A549 (cell line): ENCODE measurements around the gene SYCE3. TPM values are rescaled to one million over a fixed set of nuclear protein-coding genes. Genes with fewer than 3 reads are reported as not detected.

ENCODE experiments used
- ATAC-seq, 2 experiments: fragments of 200-7000 bp in 1 of 2; fragments of >200 bp in 1 of 2; cut with Nextera tagmentation in 1 of 2; cut with Tn5 transposase in 1 of 2; 3 replicates each; pipeline versions ENCODE4 v1.8.0 to v1.9.1; 2018 to 2020; ENCODE audit warnings: mild to moderate bottlenecking in 1 of 2, moderate library complexity in 1 of 2
- CTCF ChIA-PET: fragments of 300-600 bp; sonication (Branson Sonifier 250); formaldehyde crosslinking; extraction: SDS; loops from one replicate; lab custom pipeline; 2021; ENCODE audit warnings: antibody characterized with exemption, inconsistent platforms; lab: Yijun Ruan, JAX
- POLR2A ChIA-PET: fragments of 350-600 bp; formaldehyde crosslinking; extraction: SDS; loops from one replicate; lab custom pipeline; 2021; ENCODE audit warnings: antibody characterized with exemption, inconsistent platforms; lab: Yijun Ruan, JAX
- DNase-seq, 2 experiments: peaks; one replicate each; pipeline versions ENCODE4 v3.0.0 to v3.0.0-alpha.2; 2011 to 2016; ENCODE audit warnings: low read depth in 1 of 2, low spot score in 1 of 2
- FAIRE-seq: peaks from 2 replicates; lab custom pipeline; 2011; peaks lifted over from hg19 to GRCh38; lab: Jason Lieb, UNC
- H3K27ac ChIP-seq, 2 experiments: fragments of >200 bp; sonication (Bioruptor Twin); formaldehyde crosslinking; 3 replicates each; pipeline ENCODE4 v1.5.1; 2016 to 2017
- H3K4me1 ChIP-seq: fragments of >200 bp; sonication (Bioruptor Twin); formaldehyde crosslinking; 3 replicates; pipeline ENCODE4 v1.6.1; 2016
- H3K4me2 ChIP-seq: fragments of >200 bp; sonication (Bioruptor Twin); formaldehyde crosslinking; 3 replicates; pipeline ENCODE4 v1.6.1; 2016
- H3K4me3 ChIP-seq: fragments of >200 bp; sonication (Bioruptor Twin); formaldehyde crosslinking; 3 replicates; pipeline ENCODE4 v1.5.1; 2016
- H3K9me3 ChIP-seq: fragments of >200 bp; sonication (Bioruptor Twin); formaldehyde crosslinking; 3 replicates; pipeline ENCODE4 v1.6.1; 2016
- CBX8 ChIP-seq: fragments of 200-600 bp; sonication (generic); IDR thresholded peaks from 2 replicates; pipeline ENCODE4 v1.6.1; 2016
- CHD4 ChIP-seq: fragments of 200-600 bp; sonication (generic); IDR thresholded peaks from 2 replicates; pipeline ENCODE4 v1.6.1; 2016; ENCODE audit warnings: antibody characterized with exemption, mild to moderate bottlenecking, borderline replicate concordance
- EHF ChIP-seq: fragments of 250-450 bp; sonication (Bioruptor Pico); IDR thresholded peaks from 2 replicates; pipeline ENCODE4 v1.5.0; 2020; ENCODE audit warnings: mild to moderate bottlenecking
- EP300 ChIP-seq, 2 experiments: fragments of >200 bp; sonication (Bioruptor Twin); formaldehyde crosslinking; IDR thresholded peaks; 2 replicates in 1 of 2; 3 replicates in 1 of 2; pipeline ENCODE4 v1.6.1; 2016 to 2017
- ESRRA ChIP-seq: fragments of 150-350 bp; IDR thresholded peaks from 2 replicates; pipeline ENCODE4 v1.6.1; 2014; ENCODE audit warnings: mild to moderate bottlenecking, low read length, borderline replicate concordance
- GATA3 ChIP-seq: IDR thresholded peaks from 2 replicates; pipeline ENCODE4 v1.6.1; 2012; ENCODE audit warnings: borderline replicate concordance
- HOXB5 ChIP-seq: fragments of 250-450 bp; sonication (Bioruptor Pico); IDR thresholded peaks from 2 replicates; pipeline ENCODE4 v1.5.0; 2020; ENCODE audit warnings: mild to moderate bottlenecking, moderate library complexity
- KDM5A ChIP-seq: fragments of 200-600 bp; sonication (generic); IDR thresholded peaks from 2 replicates; pipeline ENCODE4 v1.6.1; 2016; ENCODE audit warnings: antibody characterized with exemption, mild to moderate bottlenecking
- MAZ ChIP-seq: fragments of 150-350 bp; IDR thresholded peaks from 2 replicates; pipeline ENCODE4 v1.6.1; 2014; ENCODE audit warnings: antibody characterized with exemption, low read depth, low read length, borderline replicate concordance
- NFE2L2 ChIP-seq: fragments of 150-350 bp; conservative IDR thresholded peaks from 2 replicates; pipeline ENCODE4 v1.6.1; 2014; ENCODE audit warnings: low read length
- NPAS2 ChIP-seq: fragments of 250-450 bp; sonication (Bioruptor Pico); IDR thresholded peaks from 2 replicates; pipeline ENCODE4 v1.8.0; 2022; ENCODE audit warnings: mild to moderate bottlenecking, moderate library complexity, borderline replicate concordance
- PHF8 ChIP-seq: fragments of 200-600 bp; sonication (generic); IDR thresholded peaks from 2 replicates; pipeline ENCODE4 v1.6.1; 2016; ENCODE audit warnings: low read depth, mild to moderate bottlenecking, antibody characterized with exemption, moderate library complexity, borderline replicate concordance
- POLR2A ChIP-seq: IDR thresholded peaks from 2 replicates; pipeline ENCODE4 v1.6.1; 2012; ENCODE audit warnings: mild to moderate bottlenecking, low read length
- RAD21 ChIP-seq, 2 experiments: fragments of >200 bp in 1 of 2; sonication (Bioruptor Twin) in 1 of 2; formaldehyde crosslinking in 1 of 2; IDR thresholded peaks in 1 of 2; conservative IDR thresholded peaks in 1 of 2; 2 replicates in 1 of 2; 3 replicates in 1 of 2; pipeline ENCODE4 v1.6.1; 2012 to 2018; ENCODE audit warnings: inconsistent platforms in 1 of 2
- RARB ChIP-seq: fragments of 250-450 bp; sonication (Bioruptor Pico); IDR thresholded peaks from 2 replicates; pipeline ENCODE4 v1.8.0; 2021; ENCODE audit warnings: mild to moderate bottlenecking, moderate library complexity
- TP53 ChIP-seq: fragments of 250-450 bp; sonication (Bioruptor Pico); IDR thresholded peaks from 2 replicates; pipeline ENCODE4 v1.5.0; 2021; ENCODE audit warnings: mild to moderate bottlenecking, moderate library complexity
- ZC3H11A ChIP-seq: fragments of 450-650 bp; IDR thresholded peaks from 2 replicates; pipeline ENCODE4 v1.6.1; 2014; ENCODE audit warnings: antibody characterized with exemption, mild to moderate bottlenecking
- ZSCAN20 ChIP-seq: fragments of 250-450 bp; sonication (Bioruptor Pico); IDR thresholded peaks from 2 replicates; pipeline ENCODE4 v1.8.0; 2022; ENCODE audit warnings: mild to moderate bottlenecking, moderate library complexity
- WGBS: methylation state at CpG from one replicate; pipeline ENCODE4 v1.1.6; 2017; ENCODE audit errors: missing lambda C conversion rate; 5-methylcytosine and 5-hydroxymethylcytosine counted together
- polyA plus RNA-seq, 4 experiments: library from polyadenylated mRNA; depleted of rRNA in 3 of 4; stranded (reverse); fragments of >200 nt; fragmentation: RNase III in 1 of 4; extraction: RNeasy Plus Mini Kit Qiagen cat#74134 plus additional on column Dnase treatment in 1 of 4; gene quantifications; 2 replicates in 3 of 4; 3 replicates in 1 of 4; pipeline ENCODE4 v1.2.3, GENCODE V29; 2011 to 2017
- TF ChIP-seq, protein P1 (sequence below): fragments of 200-600 bp; sonication (generic); IDR thresholded peaks from 2 replicates; pipeline ENCODE4 v1.6.1; 2016; ENCODE audit warnings: antibody characterized with exemption, mild to moderate bottlenecking, moderate library complexity

Gene SYCE3
- polyA plus RNA-seq, 2 of the 4 experiments (the other 2 are of a cell fraction): 0.45 to 0.59 TPM

DNA sequence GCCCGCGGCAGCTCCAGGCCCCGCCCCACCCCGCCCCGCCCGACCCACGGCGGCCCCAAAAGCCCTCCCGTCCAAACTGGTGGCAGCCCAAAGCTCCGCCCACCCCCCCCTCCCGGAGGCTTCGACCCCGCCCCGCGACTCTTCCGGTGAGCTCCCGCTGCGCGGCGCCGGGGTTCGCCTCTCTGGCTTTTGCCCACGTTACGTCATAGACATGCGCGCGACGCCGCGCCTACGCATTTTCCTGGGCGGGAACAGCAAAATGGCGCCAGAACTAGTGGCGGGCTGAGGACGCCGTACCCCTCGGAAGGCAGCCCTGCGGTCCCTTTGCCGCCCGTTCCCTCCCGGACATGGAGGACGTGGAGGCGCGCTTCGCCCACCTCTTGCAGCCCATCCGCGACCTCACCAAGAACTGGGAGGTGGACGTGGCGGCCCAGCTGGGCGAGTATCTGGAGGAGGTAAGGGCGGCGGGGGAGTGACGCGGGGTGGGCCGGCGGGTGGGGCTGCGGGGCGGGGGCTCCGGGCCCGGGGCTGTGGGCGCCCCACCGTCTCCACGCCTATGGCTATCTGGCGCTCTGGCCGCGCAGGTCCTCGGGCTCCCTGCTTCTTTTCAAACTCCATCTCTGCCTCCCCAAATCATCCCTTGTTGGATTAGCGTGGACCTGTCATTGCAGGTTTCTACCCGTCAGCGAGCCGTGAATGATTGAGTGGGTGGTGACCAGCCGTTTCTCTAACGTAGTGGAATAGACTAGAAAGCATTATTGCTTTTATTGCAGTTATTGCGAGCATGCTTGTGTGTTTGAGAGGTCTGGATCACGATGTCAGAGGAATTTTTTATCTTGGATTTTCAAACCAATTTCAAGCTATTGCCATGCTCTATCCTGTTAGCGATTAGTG is 54.5 kb downstream of the SYCE3 start, which contains the start of gene NCAPH2 (continued):
- TF ChIP-seq ZSCAN20: no peak
- TF ChIP-seq ZC3H11A: no peak
- no peak for TF ChIP-seq EP300 (IDR thresholded peaks at IDR 0.05)
- TF ChIP-seq MAZ: no peak
- no peak for TF ChIP-seq ESRRA
- TF ChIP-seq HOXB5 (CRISPR knock-in tag): peak; percentile 44; the same call in 1 of the 2 replicates
- no peak for TF ChIP-seq TP53 (CRISPR knock-in tag)
- TF ChIP-seq GATA3: no peak
- TF ChIP-seq RAD21 (conservative IDR thresholded peaks at IDR 0.05 in 1 of 2, IDR thresholded peaks at IDR 0.05 in 1 of 2): no peak
- no peak for TF ChIP-seq EHF (CRISPR knock-in tag)
- TF ChIP-seq CBX8: no peak
- TF ChIP-seq RARB (CRISPR knock-in tag): no peak

DNA sequence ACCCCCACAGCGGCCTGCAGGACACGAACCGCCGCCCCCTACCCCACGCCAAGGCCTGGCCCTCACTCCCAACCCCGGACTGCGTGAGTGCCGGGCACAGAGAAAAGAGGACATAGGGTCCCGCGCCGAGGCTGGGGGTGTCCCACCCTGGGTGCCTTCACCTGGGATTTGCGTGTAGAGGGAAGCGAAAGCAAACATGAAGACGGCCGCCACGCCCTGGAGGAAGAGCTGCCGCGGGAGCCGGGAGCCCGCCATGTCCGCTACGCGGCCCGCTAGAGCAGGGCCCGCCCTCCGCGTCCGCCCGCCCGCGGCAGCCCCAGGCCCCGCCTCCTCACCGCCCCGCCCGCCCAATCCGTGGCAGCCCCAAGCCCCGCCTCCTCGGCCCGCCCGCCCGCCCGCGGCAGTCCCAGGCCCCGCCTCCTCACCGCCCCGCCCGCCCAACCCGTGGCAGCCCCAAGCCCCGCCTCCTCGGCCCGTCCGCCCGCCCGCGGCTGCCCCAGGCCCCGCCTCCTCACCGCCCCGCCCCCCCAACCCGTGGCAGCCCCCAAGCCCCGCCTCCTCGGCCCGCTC is 55.2 kb downstream of the SYCE3 start, which contains the start of gene LMF2:
Gene LMF2 (minus strand): TSS at position 282 of the 570 bp plus-strand sequence. CDS start 27 bp downstream, at position 255.
- 2% methylated on average over 10 of the region's 62 CpGs for WGBS
- CTCF ChIA-PET: interaction anchor here (0.7 to 3.5 kb wide), 5 partner anchors 9 to 202 kb away, joined by 3 to 26 read pairs (median 4); partner anchors contain the start of genes SCO2 and SYCE3
- no peak for FAIRE-seq
- H3K27ac ChIP-seq: peak within 1 kb of the TSS; percentile 95 to 97
- H3K9me3 ChIP-seq: no peaks in the 10 kb centered on the region
- POLR2A ChIA-PET: interaction anchor here (0.6 to 2.3 kb wide), 9 partner anchors 9 to 74 kb away, joined by 3 to 36 read pairs (median 3); partner anchors contain the start of genes KLHDC7B, SCO2, SYCE3 and TYMP
- peak; percentile 77 to 84 for ATAC-seq
- peak; percentile 73 for TF ChIP-seq PHF8
- TF ChIP-seq POLR2A: peak; percentile 67
- TF ChIP-seq KDM5A: no peak
- TF ChIP-seq CHD4: no peak
- peak within 1 kb of the TSS; percentile 94 for H3K4me3 ChIP-seq
- peak within 1 kb of the TSS; percentile 95 for H3K4me2 ChIP-seq
- peak in 1 of 2 experiments; percentile 66 for DNase-seq
- peaks cover 15% of the 10 kb centered on the region for H3K4me1 ChIP-seq

DNA sequence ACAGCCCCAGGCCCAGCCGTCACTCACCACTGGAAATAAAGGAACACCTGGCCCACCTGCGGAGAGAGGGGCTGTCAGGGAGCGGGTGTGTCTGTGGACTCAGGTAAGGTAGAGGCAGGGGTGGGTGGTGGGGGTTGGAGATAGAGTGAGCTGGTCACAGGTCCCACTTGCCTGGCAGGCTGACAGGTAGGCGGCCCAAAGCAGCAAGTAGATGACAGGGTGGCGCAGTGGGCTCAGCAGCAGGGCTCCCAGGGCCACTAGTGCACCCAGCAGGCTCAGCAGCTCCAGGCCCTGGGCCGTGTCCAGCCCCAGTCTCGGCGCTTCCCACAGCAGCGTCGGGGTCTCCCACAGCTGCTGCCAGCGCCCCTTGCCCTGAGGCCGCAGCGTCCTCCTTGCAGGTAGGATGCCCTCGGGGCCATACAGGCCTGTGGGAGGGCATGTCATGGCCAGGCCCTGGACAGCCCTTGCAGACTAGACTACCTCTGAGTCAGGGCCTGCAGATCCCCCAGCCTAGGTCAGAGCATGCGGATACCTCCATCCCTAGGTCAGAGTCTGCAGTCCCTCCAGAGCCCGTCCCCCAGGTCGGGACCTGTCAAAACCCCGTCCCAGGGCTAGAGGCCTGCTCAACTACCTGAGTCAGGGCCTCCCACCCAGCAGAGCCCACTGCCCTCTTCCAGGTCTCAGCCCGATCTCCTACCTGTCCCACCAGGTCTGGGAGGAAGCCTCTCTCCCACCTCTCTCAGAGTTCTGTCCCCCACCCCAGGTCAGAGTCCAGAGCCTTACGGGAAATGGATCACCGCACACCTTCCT is 55.9 kb downstream of the SYCE3 start:
- FAIRE-seq (no peak), ATAC-seq (peak; percentile 8 to 55; a peak in 3 of 6 replicates), DNase-seq (no peak)
- CTCF ChIA-PET: interaction anchor here (0.8 kb wide), 1 partner anchor 201 kb away, joined by 3 read pairs; no protein-coding TSS in a partner anchor
- Histone ChIP-seq H3K4me3 (peak overlapping the region; percentile 94), H3K27ac (peak overlapping the region; percentile 95 to 97), H3K9me3 (no peaks in the 10 kb centered on the region), H3K4me1 (peaks cover 15% of the 10 kb centered on the region), H3K4me2 (peak overlapping the region; percentile 95)
- POLR2A ChIA-PET: interaction anchor here (2.3 kb wide), 1 partner anchor 18 kb away, joined by 36 read pairs; the partner anchor contains the start of gene SCO2
- WGBS: 20% methylated on average over 6 of the region's 21 CpGs
- no peak for TF ChIP-seq ESRRA
- TF ChIP-seq NFE2L2: no peak
- TF ChIP-seq MAZ: no peak
- TF ChIP-seq, protein P1, sequence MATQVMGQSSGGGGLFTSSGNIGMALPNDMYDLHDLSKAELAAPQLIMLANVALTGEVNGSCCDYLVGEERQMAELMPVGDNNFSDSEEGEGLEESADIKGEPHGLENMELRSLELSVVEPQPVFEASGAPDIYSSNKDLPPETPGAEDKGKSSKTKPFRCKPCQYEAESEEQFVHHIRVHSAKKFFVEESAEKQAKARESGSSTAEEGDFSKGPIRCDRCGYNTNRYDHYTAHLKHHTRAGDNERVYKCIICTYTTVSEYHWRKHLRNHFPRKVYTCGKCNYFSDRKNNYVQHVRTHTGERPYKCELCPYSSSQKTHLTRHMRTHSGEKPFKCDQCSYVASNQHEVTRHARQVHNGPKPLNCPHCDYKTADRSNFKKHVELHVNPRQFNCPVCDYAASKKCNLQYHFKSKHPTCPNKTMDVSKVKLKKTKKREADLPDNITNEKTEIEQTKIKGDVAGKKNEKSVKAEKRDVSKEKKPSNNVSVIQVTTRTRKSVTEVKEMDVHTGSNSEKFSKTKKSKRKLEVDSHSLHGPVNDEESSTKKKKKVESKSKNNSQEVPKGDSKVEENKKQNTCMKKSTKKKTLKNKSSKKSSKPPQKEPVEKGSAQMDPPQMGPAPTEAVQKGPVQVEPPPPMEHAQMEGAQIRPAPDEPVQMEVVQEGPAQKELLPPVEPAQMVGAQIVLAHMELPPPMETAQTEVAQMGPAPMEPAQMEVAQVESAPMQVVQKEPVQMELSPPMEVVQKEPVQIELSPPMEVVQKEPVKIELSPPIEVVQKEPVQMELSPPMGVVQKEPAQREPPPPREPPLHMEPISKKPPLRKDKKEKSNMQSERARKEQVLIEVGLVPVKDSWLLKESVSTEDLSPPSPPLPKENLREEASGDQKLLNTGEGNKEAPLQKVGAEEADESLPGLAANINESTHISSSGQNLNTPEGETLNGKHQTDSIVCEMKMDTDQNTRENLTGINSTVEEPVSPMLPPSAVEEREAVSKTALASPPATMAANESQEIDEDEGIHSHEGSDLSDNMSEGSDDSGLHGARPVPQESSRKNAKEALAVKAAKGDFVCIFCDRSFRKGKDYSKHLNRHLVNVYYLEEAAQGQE: no peak
- TF ChIP-seq NPAS2 (CRISPR knock-in tag): no peak
